Astrocyte (in vitro differentiated cells and primary cell): ENCODE measurements around the gene ESF1.

Experiments
- CTCF ChIP-seq: IDR thresholded peaks from 2 replicates; pipeline ENCODE4 v1.5.1; 2011; ENCODE audit warnings: low read depth, mild to moderate bottlenecking, inconsistent platforms, low read length, moderate library complexity; ENCODE audit not compliant: insufficient read depth
- EZH2 ChIP-seq: IDR thresholded peaks from 2 replicates; pipeline ENCODE4 v1.6.1; 2012; ENCODE audit warnings: mild to moderate bottlenecking, low read length, inconsistent platforms; ENCODE audit not compliant: insufficient read depth

- no peak for TF ChIP-seq CTCF
- no peak for TF ChIP-seq EZH2
These were observed 25.1 kb upstream of the ESF1 start for GRCh38 chr20:13809855-13810254.
